ENCODE results near the gene CHCHD10.

GRCh38 chr22:23750367-23750713, 17.4 kb downstream of the CHCHD10 start:
- TF ChIP-seq EZH2 (IDR thresholded peaks at IDR 0.05; ENCODE audit: insufficient read depth, poor library complexity, severe bottlenecking), result no peak
- TF ChIP-seq EZH2phosphoT487 (IDR thresholded peaks at IDR 0.05; ENCODE audit: insufficient read depth, low read depth), result no peak

Data from GM23248 (cell line).